Measurements from ENCODE around the gene RAB25.

The RAB25 gene

DNA sequence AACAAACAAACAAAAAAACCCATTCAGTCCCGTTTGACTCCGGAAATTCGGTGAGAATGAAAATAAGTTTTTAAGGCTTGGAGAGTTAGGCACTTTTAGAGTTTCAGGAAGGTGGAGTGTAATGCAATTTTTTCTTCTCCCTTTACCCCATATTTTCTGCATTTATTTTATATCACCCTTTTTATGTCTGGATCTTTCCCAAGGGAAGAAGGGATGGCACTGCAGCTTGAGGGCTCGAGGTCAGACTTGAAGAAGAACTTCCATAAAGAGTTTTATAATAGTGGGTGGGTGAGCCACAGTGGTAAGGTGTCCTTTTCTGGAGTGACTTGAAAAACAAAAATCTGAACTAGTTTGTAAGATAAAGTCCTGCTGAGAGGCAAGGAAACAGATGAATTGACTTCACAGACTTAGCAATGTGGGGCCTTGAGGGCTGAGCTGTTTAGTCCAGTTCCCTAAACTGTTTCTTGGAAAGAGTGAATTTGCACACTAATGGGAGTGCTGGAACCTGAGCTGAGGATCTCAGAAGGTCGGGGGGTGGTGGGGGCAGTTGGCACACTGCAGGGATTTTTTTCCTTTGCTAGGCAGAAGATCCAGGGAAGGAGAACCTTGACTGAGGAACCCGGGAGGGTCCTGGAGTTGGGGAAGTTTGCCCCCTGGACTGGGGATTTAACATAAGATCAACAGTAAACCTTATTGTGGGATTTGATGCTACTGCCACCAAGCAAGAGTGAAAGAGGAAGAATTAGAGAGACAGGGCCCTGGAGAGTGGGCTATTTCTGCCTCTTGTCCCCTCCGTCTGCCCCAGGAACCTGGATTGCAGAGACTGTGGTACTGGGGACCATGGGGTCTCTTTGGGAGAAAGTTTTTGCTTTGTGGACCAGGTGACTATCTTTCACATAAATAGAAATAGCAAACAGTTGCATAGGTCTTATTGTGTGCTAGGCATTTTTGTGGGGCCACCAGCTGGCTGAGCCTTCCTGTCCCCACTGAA, 23.1 kb downstream of the RAB25 start:
- Histone ChIP-seq H2AK5ac (ENCODE audit: low read length) (peak overlapping the region; percentile 44), H3K4me1 (ENCODE audit: control insufficient read depth in 1 of 2, insufficient read depth in 2 of 2, low read length in 2 of 2) (peaks cover 20 to 32% of the 10 kb centered on the region in 2 experiments), H3K27ac (ENCODE audit: low read depth, low read length) (peak overlapping the region; percentile 93), H2BK12ac (ENCODE audit: low read length) (peak overlapping the region; percentile 68), H3K14ac (ENCODE audit: low read length) (peak overlapping the region; percentile 4), H4K8ac (ENCODE audit: low read depth, low read length) (no peak overlapping the region), H2BK5ac (ENCODE audit: low read depth, low read length, poor library complexity) (peak overlapping the region; percentile 65), H3K9ac (ENCODE audit: low read length) (peak overlapping the region; percentile 72), H3K18ac (ENCODE audit: low read length) (peak overlapping the region; percentile 11), H2BK120ac (ENCODE audit: insufficient read depth, low read length, poor library complexity) (peak overlapping the region; percentile 61), H3K9me3 (ENCODE audit: insufficient read depth, low read depth, low read length) (no peaks in the 10 kb centered on the region), H3K79me1 (ENCODE audit: low read length) (peaks cover 45% of the 10 kb centered on the region), H3K4me3 (ENCODE audit: low read depth, low read length) (peak overlapping the region; percentile 54), H3K36me3 (ENCODE audit: control insufficient read depth in 1 of 2, insufficient read depth in 2 of 2, low read length in 2 of 2) (peaks cover 8% of the 10 kb centered on the region in 2 experiments), H2AFZ (ENCODE audit: insufficient read depth, low read length, poor library complexity) (no peak overlapping the region), H3K79me2 (ENCODE audit: control insufficient read depth, insufficient read depth, low read length, poor library complexity) (peaks cover 49% of the 10 kb centered on the region), H4K12ac (ENCODE audit: low read depth, low read length) (peak overlapping the region; percentile 37), H3K4me2 (ENCODE audit: low read length) (peak overlapping the region; percentile 69), H4K91ac (ENCODE audit: low read depth, low read length) (peak overlapping the region; percentile 71), H3K27me3 (ENCODE audit: insufficient read depth, low read length) (no peaks in the 10 kb centered on the region), H3K4ac (ENCODE audit: low read depth, low read length) (peak overlapping the region; percentile 96), H3K23ac (ENCODE audit: low read length) (no peak overlapping the region)
- WGBS (ENCODE audit: extremely low coverage, insufficient coverage, insufficient read length): no CpG with 5 or more reads among the region's 7 CpGs
- DNase-seq: no peak

DNA sequence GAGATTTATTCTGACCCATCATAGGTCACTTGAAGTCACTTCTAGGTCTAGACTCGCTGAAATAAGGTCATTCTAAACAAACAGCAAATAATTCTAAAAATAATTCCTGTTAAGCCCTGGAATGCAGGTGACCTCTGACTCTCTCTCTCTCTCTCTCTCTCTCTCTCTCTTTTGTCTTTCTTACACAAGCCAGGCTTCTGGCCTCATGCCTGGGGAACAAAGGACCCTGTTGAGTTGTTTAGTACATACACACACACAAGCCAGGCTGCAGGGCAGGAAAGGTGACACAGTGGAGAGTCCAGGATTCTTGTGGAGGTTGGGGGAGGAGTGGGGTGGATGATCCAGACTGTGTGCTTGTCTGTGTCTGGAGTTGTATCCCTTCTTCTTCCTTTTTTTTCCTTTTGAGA, 25.3 kb downstream of the RAB25 start:
- H3K36me3 ChIP-seq (ENCODE audit: control insufficient read depth in 1 of 2, insufficient read depth in 2 of 2, low read length in 2 of 2): peaks cover 10 to 14% of the 10 kb centered on the region in 2 experiments
- no peaks in the 10 kb centered on the region for H3K27me3 ChIP-seq (ENCODE audit: insufficient read depth, low read length)
- H3K4ac ChIP-seq (ENCODE audit: low read depth, low read length): no peak overlapping the region
- peak overlapping the region; percentile 94 for H4K91ac ChIP-seq (ENCODE audit: low read depth, low read length)
- H3K14ac ChIP-seq (ENCODE audit: low read length): no peak overlapping the region
- DNase-seq: no peak
- peak overlapping the region; percentile 93 for H2BK120ac ChIP-seq (ENCODE audit: insufficient read depth, low read length, poor library complexity)
- peaks cover 34% of the 10 kb centered on the region for H3K79me1 ChIP-seq (ENCODE audit: low read length)
- H3K79me2 ChIP-seq (ENCODE audit: control insufficient read depth, insufficient read depth, low read length, poor library complexity): peaks cover 34% of the 10 kb centered on the region
- H3K9me3 ChIP-seq (ENCODE audit: insufficient read depth, low read depth, low read length): no peaks in the 10 kb centered on the region
- H3K4me1 ChIP-seq (ENCODE audit: control insufficient read depth in 1 of 2, insufficient read depth in 2 of 2, low read length in 2 of 2): peaks cover 18 to 31% of the 10 kb centered on the region in 2 experiments
- peak overlapping the region; percentile 49 for H3K4me2 ChIP-seq (ENCODE audit: low read length)
- no peak overlapping the region for H3K4me3 ChIP-seq (ENCODE audit: low read depth, low read length)
- H3K27ac ChIP-seq (ENCODE audit: low read depth, low read length): peak overlapping the region; percentile 93
- H2AFZ ChIP-seq (ENCODE audit: insufficient read depth, low read length, poor library complexity): no peak overlapping the region
- H3K9ac ChIP-seq (ENCODE audit: low read length): no peak overlapping the region
- no peak overlapping the region for H3K18ac ChIP-seq (ENCODE audit: low read length)
- peak overlapping the region; percentile 89 for H2BK5ac ChIP-seq (ENCODE audit: low read depth, low read length, poor library complexity)
- no CpG with 5 or more reads among the region's 1 CpG for whole genome bisulfite sequencing (ENCODE audit: extremely low coverage, insufficient coverage, insufficient read length)
- H2AK5ac ChIP-seq (ENCODE audit: low read length): no peak overlapping the region
- no peak overlapping the region for H4K12ac ChIP-seq (ENCODE audit: low read depth, low read length)
- peak overlapping the region; percentile 23 for H4K8ac ChIP-seq (ENCODE audit: low read depth, low read length)
- H2BK12ac ChIP-seq (ENCODE audit: low read length): peak overlapping the region; percentile 60
- no peak overlapping the region for H3K23ac ChIP-seq (ENCODE audit: low read length)

DNA sequence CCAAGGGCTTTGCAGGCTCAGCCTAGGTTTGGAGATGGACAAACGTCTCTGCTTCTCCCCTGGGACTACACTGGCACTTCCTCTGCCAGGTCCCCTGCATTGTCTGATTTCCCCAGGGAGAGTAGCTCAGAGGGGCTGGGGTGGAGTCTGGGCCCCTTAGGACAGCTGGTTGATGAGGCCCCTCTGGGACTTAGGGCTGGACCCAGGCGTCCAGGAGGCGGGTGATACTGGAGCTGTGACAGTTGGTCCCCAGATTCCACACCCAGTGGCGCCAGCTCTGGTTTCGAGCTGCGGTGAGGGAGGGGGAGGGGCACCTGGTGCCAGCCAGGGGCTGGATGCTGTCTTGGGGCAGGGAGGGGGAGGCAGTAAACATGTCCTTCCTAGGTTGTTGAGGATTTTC, 28.7 kb downstream of the RAB25 start:
- Histone ChIP-seq H4K91ac (ENCODE audit: low read depth, low read length) (no peak overlapping the region), H3K18ac (ENCODE audit: low read length) (no peak overlapping the region), H2AK5ac (ENCODE audit: low read length) (no peak overlapping the region), H3K79me2 (ENCODE audit: control insufficient read depth, insufficient read depth, low read length, poor library complexity) (peaks cover 14% of the 10 kb centered on the region), H3K27me3 (ENCODE audit: insufficient read depth, low read length) (no peaks in the 10 kb centered on the region), H3K4me2 (ENCODE audit: low read length) (no peak overlapping the region), H2BK5ac (ENCODE audit: low read depth, low read length, poor library complexity) (no peak overlapping the region), H3K79me1 (ENCODE audit: low read length) (peaks cover 12% of the 10 kb centered on the region), H3K9ac (ENCODE audit: low read length) (no peak overlapping the region), H3K9me3 (ENCODE audit: insufficient read depth, low read depth, low read length) (no peaks in the 10 kb centered on the region), H3K4me3 (ENCODE audit: low read depth, low read length) (no peak overlapping the region), H3K36me3 (ENCODE audit: control insufficient read depth in 1 of 2, insufficient read depth in 2 of 2, low read length in 2 of 2) (peaks cover 21 to 27% of the 10 kb centered on the region in 2 experiments), H4K8ac (ENCODE audit: low read depth, low read length) (no peak overlapping the region), H4K12ac (ENCODE audit: low read depth, low read length) (no peak overlapping the region), H3K23ac (ENCODE audit: low read length) (no peak overlapping the region), H3K27ac (ENCODE audit: low read depth, low read length) (no peak overlapping the region), H3K4ac (ENCODE audit: low read depth, low read length) (peak overlapping the region; percentile 22), H3K4me1 (ENCODE audit: control insufficient read depth in 1 of 2, insufficient read depth in 2 of 2, low read length in 2 of 2) (peaks cover 18 to 28% of the 10 kb centered on the region in 2 experiments), H2BK12ac (ENCODE audit: low read length) (no peak overlapping the region), H3K14ac (ENCODE audit: low read length) (no peak overlapping the region), H2BK120ac (ENCODE audit: insufficient read depth, low read length, poor library complexity) (no peak overlapping the region), H2AFZ (ENCODE audit: insufficient read depth, low read length, poor library complexity) (no peak overlapping the region)
- WGBS (ENCODE audit: extremely low coverage, insufficient coverage, insufficient read length): no CpG with 5 or more reads among the region's 6 CpGs
- DNase-seq: no peak

DNA sequence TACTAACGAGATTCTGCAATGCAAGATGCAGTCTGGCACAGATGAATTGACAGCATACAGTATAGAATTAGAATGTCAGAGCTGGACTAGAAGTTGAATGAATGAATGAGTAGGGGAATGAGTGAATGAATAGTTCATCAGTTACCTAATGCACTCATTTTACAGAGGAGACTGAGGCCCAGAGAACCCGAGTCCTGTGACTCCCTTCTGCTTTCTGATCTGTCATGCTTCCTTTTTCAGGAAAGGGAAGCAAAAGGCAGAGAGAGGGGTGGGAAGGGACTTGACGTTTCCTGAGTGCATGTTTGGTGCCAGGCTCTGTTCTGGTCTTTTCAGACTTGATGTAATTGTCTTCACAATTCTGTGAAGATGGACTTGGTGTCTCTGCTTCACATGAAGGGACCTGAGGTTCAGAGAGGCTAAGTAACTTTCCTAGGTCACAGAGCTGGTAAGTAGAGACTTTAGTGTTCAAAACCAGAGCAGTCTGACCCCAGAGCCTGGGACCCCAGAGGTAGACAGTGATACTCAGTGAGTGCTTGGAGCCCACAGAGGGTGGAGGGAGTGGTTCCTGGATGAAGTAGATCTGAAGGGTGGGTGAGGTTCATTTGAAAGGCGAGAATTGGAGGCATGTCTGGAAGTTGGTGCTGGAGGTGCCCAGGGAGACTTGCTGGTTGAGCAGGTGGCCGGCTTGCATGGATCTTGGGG, 29.3 kb downstream of the RAB25 start:
- Histone ChIP-seq H3K36me3 (ENCODE audit: control insufficient read depth in 1 of 2, insufficient read depth in 2 of 2, low read length in 2 of 2) (peaks cover 21 to 27% of the 10 kb centered on the region in 2 experiments), H3K27ac (ENCODE audit: low read depth, low read length) (no peak overlapping the region), H3K9ac (ENCODE audit: low read length) (no peak overlapping the region), H3K4me2 (ENCODE audit: low read length) (no peak overlapping the region), H2BK5ac (ENCODE audit: low read depth, low read length, poor library complexity) (no peak overlapping the region), H3K4me3 (ENCODE audit: low read depth, low read length) (no peak overlapping the region), H4K91ac (ENCODE audit: low read depth, low read length) (no peak overlapping the region), H2AFZ (ENCODE audit: insufficient read depth, low read length, poor library complexity) (no peak overlapping the region), H3K4ac (ENCODE audit: low read depth, low read length) (no peak overlapping the region), H3K14ac (ENCODE audit: low read length) (no peak overlapping the region), H2BK120ac (ENCODE audit: insufficient read depth, low read length, poor library complexity) (no peak overlapping the region), H2BK12ac (ENCODE audit: low read length) (no peak overlapping the region), H3K79me1 (ENCODE audit: low read length) (peaks cover 6% of the 10 kb centered on the region), H2AK5ac (ENCODE audit: low read length) (no peak overlapping the region), H3K18ac (ENCODE audit: low read length) (no peak overlapping the region), H3K27me3 (ENCODE audit: insufficient read depth, low read length) (no peaks in the 10 kb centered on the region), H4K12ac (ENCODE audit: low read depth, low read length) (no peak overlapping the region), H4K8ac (ENCODE audit: low read depth, low read length) (no peak overlapping the region), H3K4me1 (ENCODE audit: control insufficient read depth in 1 of 2, insufficient read depth in 2 of 2, low read length in 2 of 2) (peaks cover 13 to 22% of the 10 kb centered on the region in 2 experiments), H3K79me2 (ENCODE audit: control insufficient read depth, insufficient read depth, low read length, poor library complexity) (peaks cover 8% of the 10 kb centered on the region), H3K9me3 (ENCODE audit: insufficient read depth, low read depth, low read length) (no peaks in the 10 kb centered on the region), H3K23ac (ENCODE audit: low read length) (no peak overlapping the region)
- no peak for DNase-seq
- WGBS (ENCODE audit: extremely low coverage, insufficient coverage, insufficient read length): no CpG with 5 or more reads among the region's 5 CpGs

Measured in trophoblast cell (in vitro differentiated cells and primary cell).